AG08395 (cell line): Measurements from ENCODE around the gene NAB2.

Experiments used
- DNase-seq: peaks from one replicate; pipeline ENCODE4 v3.0.0; 2012; ENCODE audit warnings: mixed read lengths, low spot score

Gene NAB2

DNA sequence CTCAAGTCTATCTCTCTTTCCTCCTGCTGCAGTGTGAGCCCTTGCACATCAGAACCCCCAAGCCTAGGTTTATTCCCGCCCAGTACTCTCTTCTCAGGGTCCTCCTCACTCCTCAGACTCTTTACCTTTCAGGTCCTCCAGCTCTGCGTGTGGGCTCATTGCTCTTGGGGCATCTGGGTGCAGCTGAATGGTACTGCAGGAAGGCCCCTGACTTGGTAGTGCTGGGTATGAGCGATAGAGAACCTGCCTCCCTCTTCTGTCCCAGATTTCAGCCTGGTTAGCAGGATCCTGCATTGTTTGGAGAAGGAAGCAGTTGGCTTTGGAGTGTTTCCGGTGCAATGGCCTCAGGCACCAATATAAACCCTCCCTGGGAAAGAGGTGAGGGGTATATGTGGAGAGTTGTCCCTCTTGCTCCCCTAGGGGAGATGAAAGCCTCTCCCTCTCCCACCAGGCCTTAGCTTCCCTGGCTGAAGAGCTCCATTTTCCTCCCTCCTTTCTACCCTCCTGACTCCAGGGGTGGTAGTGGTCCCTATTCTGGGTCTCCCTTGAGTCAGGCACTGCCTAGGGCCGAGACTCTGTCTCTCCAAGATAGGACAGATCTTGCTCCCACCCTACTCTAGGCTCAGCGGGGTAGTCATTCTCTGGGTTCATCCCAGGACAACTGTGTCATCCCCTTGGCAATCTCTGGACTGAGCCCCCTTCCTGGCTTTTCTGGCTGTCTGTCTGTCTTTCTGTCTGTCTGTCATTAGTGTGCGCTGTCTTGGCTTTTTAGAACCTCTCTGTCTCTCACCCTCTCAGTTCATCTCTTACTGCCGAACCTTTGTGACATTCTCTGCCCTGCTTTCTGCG, 43.2 kb downstream of the NAB2 start:
- DNase-seq: no peak

DNA sequence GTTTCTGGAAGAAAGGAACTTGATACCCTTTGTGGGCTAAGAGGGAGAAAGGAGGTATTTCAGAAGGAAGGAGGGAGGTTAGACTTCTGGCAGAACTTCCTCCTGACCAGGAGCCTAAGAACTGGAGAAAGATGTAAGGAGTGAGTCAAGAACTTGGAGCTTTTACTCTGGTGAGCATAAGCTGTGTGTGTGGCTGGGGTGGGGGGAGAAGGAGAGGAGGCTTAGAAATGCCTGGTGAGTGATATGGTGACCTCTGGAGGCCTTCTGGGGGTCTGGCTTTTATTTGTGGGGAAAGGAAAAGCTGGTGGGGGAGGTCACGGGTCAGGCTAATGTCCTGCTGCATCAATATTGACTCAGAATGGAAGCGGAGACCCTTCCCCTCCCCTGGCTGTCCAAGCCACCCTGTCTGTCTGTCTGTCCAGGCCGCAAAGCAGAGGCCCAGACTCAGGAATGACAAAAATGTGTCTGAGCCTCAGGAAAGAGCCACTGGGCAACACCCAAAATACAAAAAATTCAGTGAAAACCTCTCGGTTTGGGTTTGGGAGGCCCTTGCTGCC, 44.2 kb downstream of the NAB2 start:
- DNase-seq: peak; percentile 64

DNA sequence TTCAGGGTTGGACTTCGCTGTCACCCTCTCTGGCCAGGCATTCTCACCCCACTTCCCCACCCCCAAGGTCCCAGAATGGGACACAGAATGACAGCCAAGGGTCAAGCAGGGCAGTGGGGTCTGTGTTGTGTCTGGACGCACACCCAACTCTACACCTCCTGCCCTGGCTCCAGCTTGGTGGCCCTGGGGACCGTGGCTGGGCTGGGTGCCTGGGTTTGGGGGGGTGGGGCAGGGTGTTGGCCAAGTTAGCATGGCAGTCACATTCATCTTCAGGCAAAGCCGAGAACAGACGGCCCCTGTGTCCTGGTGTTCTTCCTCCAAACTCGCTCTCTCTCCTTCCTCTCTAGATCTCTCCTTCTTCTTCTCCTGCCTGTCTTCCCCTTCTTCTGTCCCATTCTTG, 45.0 kb downstream of the NAB2 start:
- DNase-seq: no peak

DNA sequence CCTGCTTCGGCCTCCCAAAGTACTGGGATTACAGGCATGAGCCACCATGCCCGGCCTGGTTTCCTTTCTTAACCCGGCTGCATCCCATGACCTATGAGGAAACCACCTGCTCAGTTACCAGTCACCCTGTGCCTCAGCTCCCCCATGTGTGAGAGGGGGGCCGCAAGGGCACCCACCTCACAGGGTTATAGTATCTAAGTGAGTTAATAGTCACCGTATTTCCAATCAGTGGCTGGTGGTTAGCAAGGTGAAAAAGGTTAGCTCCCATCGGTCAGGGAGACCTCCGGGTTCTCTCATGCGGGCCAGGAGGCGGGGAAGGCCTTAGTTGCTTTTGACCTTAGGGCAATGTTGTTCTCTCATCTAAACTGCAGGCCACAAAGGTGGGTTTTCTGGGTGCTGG, 46.0 kb downstream of the NAB2 start:
- DNase-seq: no peak

DNA sequence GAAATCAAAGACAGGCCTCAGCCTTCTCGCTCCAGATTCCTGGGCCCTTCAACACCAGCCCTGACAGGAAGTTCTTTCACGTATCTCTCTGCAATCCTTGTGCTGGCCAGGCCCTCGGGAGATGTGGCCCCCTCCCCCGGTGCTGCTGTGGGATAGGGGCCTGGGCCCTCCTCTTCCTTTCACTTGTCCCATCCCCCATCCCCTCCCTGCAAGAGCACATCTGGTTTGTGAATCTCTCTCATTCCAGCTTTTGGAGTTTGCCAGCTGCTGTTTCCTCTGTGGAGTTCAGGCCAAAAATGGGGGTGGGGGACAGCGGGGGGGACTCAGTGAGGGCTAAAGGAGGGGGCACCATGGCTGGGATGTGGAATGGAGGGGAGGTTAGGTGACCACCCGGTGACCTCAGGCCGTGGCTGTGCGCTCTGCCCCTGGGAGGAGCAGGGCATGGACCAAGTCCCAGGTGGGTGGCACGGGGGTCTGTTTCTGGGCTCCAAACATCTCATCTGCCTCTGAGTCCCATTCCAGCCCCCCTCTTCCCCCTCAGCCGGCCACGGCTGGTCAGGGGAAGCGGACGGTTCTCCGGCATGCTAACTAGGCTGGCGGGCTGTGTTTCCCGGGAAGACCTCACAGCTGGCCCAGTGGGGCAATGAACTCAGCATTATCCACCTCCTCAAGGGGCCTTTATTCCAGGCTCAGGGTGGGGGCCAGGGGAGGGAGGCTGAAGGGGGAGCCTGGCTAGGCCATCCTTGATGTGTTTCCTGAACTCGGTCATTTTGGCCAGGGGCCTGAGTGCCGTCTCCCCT, 46.8 kb downstream of the NAB2 start:
- peak; percentile 22 for DNase-seq

DNA sequence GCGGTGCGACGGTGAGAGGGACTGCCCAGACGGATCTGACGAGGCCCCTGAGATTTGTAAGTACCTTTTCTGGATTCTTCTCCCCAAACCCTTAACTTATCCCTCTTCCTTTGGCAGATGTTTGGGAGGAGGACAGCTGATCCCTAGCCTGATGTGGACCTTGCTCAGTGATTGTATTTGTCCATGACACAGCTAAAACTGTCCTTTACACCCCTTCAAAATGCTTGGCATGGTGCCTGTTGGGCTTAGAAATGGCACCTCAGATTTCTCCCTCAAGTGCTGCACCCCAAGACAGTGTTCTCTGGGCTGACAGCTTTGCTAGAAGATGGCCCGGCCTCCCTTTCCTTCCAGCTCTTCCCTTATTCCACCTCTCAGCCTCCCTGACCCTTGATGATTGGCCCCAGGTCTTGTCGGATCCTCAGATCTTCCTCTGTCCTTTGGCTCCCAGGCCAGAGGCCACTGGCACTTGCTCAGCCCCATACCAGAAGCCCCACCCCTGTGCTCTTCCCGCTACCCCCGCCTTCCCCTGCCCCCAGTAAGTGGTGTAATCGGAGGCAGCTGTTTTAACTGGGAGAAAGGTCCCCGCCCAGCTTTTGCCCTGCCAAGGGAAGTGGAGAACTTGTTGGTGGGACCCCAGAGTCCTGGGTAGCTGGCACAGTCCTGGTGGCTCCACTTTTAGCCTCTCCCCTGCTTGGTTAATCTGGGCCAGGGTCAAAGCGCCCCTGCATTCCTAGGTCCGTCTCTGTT, 49.8 kb downstream of the NAB2 start:
- DNase-seq: peak; percentile 71

DNA sequence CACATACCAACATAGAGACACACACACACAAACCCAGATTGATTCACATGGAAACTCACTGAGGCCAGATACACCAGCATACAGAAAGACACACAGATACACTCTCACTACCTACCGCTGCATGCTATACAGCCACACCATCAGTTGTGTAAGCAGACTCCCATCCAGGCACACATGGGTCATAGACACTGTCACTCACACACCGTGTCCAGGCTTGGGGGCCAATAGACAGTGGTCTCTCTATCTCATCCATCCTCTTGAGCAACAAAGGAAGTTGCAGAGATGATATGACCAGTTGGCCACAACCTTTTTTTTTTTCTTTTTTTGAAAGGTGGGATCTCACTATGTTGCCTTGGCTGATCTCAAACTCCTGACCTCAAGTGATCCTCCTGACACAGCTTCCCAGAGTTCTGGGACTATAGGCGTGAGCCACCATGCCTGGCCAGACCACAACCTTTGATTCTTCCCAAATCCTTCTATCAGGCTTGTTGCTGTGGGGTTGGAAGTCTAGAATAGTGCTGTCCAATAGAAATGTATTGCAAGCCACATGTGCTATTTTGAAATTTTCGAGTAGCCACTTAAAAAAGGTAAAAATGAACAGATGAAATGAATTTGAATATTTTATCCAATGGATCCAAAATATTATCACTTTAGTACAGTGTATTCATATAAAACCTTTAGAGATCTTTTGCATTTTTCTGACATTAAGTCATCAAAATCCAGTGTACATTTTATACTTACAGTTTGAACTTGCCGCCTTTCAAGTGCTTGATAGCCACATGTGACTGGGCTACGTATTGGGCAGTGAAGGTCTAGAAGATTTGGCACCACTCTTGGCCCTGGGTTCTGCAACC, 51.1 kb downstream of the NAB2 start:
- DNase-seq: no peak

DNA sequence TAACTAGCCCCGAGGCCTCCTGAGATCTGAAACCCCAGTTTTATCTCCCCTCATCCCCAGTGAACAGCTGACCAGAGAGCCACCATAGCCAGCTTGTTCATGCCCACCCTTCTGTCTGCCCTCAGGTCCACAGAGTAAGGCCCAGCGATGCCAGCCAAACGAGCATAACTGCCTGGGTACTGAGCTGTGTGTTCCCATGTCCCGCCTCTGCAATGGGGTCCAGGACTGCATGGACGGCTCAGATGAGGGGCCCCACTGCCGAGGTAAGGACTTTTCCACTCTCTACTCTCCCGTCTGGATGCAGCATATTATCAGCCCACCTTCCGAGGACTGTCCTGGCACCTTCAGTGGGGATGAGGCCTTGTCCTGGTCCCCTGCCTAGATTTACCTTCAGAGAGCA, 52.3 kb downstream of the NAB2 start:
- no peak for DNase-seq

DNA sequence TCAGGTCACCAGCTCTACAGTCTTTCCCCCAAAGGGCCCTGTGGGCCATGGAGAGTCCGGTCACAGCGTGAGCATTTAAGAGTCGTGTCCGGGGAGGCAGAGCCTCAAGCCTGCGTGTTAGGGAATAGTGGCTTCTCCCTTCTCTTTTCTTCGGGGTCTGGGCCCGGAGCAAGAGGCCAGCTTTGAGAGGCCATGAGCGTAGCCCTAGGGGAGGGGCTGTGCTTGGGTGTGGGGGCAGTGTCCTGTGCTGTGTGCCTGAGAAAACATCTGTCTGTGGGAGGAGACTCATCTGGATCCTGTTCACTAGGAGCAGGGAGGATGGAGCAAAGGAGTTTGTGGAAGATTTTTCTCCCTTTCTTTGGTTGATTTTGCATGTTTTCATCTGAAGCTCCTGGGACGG, 53.2 kb downstream of the NAB2 start:
- DNase-seq: no peak

DNA sequence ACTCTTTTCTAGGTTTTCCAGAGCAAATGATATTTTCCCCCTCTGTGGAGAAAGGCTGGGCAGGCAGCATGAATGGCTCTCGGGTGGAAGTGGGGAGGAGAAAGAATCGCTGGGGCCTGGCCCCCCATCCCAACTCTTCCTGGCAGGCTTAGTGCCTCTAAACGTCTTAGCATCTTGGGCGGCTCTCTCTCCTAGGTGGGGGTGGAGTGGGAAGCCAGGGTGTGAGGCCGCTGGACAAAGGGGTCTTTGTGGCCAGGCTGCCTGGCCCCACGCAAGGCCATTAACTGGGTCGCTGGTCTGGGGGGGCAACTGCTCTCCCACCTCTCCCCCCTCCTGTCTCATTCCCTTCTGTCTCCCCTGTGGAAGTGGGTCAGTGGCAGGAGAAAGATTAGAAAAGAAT, 53.8 kb downstream of the NAB2 start:
- no peak for DNase-seq

DNA sequence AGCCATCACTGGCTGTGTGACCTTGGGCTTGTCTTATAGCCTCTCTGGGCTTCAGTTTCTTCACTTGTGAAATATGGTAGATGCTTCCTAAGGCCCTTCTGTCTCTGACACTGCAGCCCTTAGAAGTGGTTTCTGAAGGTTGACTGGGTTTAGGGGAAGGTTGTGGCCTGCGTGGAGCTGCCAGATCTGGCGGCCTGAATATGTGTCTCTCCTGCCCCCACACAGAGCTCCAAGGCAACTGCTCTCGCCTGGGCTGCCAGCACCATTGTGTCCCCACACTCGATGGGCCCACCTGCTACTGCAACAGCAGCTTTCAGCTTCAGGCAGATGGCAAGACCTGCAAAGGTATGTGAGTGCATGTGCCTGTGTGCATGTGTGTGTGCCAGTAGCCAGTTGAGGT, 54.5 kb downstream of the NAB2 start:
- no peak for DNase-seq
